DMS53 (cell line): Measurements from ENCODE around the gene LILRA2.
"Not testable (repeated sequence)": the region's sequence is repeated elsewhere in the genome, so short reads cannot be mapped to it uniquely, and the experiment has no call there.

ENCODE experiments used
- DNase-seq: peaks from one replicate; lab custom pipeline; 2025; lab: John Stamatoyannopoulos, UW

LILRA2 gene

GRCh38 chr19:54573330-54573872 lies at the start of gene LILRA2:
LILRA2 (plus strand) TSS chr19:54573790; CDS start chr19:54573879, 89 bp downstream.
- DNase-seq = no peak

DNA sequence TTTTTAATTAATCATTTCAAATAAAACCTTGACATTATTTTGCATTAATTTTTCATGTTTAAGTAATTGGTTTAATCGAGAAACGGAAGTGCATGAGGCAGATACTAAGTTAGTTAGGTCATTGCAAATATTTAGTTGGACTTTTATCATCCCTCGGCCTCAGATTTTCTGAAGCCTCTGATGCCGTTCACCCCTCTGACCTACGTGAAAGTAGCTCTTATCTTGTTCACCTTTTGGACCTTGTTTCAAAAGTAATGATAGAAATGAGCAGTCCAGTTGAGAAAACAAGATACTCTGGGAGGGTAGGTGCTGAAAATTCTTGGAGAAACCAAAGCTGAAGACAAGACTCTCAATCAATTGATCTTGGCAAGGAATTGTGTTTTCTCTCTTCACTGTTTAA lies 48.0 kb upstream of the LILRA2 start:
- no peak for DNase-seq

DNA sequence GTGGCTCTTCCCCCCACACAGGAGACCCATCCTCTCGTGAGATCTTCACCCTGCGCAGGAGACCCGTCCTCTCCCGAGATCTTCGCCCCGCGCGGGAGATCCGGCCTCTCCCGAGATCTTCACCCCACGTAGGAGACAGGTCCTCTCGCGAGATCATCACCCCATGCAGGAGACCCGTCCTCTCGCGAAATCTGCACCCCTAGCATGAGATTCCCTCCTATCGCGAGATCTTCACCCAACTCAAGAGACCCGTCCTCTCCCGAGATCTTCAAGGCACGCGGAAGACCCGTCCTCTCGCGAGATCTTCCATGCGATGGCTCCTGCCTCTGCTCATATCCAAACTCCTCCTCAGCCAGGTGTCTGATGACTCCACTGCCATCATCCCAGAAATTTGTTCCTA lies 46.6 kb upstream of the LILRA2 start:
- DNase-seq = no peak

DNA sequence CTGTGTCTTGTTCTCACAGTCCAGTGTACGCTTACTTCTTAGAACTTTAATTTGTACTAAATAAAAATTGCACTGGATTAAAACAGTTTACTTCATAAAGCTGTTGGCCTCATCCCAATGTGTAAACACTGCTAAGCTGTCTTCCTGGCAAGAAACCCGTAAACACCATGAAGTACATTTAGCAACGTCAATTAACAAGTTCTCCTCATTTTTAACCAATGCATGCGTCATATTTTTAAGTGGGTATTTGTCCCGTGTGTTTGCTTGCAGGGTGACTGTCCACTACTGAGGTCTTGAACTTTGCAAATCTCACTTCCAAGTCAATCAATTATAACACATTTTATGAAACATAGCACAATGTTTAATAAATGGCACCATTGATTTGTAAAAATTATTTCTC lies 42.7 kb upstream of the LILRA2 start:
- no peak for DNase-seq

GRCh38 chr19:54532528-54532927 lies 41.1 kb upstream of the LILRA2 start:
- DNase-seq = no peak

DNA sequence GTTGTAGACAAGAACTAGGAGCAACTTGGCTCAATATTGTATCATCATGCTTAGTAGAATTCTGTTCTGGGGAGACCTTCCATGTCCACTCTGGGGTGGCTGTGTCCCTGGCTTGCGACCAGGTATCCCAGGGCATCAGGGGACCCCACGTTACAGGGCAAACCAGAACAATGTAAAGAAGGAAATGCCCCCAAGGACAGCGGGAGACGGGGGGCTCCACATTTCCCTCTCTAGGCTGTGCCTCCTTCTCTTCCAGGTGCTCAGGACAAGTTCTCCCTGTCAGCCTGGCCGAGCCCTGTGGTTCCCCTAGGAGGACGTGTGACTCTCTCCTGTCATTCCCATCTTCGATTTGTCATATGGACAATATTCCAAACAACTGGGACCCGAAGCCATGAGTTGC lies 40.1 kb upstream of the LILRA2 start:
- DNase-seq = no peak

GRCh38 chr19:54534156-54534555 lies 39.4 kb upstream of the LILRA2 start:
- DNase-seq = no peak

DNA sequence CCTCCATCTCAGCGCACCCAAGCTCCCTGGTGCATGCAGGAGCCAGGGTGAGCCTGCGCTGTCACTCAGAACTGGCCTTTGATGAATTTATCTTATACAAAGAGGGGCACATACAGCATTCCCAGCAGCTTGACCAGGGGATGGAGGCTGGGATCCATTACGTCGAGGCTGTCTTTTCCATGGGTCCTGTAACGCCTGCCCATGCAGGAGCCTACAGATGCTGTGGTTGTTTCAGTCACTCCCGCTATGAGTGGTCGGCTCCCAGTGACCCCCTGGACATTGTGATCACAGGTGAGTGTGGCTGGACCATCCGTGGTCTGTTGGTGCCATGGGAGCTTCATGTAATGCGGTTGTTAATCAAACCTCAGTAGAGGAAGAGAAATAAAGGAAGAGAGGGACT lies 38.0 kb upstream of the LILRA2 start:
- no peak for DNase-seq

DNA sequence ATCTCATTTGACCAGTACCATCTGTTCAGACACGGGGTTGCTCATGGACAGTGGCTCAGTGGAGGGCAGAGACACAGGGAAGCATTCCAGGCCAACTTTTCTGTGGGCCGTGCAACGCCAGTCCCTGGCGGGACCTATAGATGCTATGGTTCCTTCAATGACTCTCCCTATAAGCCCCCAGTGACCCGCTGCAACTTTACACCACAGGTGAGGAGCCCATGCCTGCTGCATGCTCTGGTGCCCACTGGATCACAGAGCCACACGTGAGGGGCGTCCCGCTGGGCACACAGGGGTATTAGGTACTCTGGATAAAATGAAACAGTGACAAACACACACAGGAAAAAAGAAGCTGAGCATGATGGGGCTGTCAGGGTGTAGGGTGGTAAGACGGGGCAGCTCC lies 36.6 kb upstream of the LILRA2 start:
- DNase-seq = no peak

DNA sequence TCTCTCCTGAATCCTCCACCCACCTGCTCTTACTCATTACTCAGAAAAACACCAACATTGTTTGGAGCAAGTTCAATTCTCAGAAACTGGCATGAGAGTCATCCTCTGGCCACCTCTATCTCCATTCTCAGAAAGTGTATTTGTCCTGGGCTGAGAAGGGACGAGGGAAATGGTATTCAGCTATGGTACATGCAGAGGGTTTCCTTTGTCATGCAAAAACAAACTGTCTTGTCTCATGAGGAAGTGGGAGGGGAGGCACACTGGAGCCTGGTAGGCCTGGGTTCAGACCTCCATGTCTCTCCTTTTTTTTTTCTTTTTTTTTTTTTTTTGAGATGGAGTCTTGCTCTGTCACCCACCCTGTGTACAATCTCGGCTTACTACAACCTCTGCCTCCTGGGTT lies 31.9 kb upstream of the LILRA2 start:
- no peak for DNase-seq

DNA sequence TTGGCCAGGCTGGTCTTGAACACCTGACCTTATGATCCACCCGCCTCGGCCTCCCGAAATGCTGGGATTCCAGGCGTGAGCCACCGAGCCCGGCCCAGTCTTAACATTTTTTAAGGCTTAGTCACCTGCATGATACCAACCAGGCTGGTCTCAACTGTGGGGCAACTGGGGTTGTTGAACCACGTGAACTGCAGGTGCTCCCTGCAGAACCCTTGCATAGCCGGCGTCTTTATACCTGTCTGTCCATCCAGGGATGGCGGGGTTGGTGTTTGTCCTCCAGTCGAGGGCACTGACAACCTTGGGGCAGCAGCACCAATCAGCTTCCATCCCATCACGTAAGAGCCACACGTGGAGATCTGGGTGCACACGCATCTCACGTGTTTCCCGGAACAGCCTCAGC lies 24.8 kb upstream of the LILRA2 start:
- no peak for DNase-seq

- DNase-seq = no peak
Measured at GRCh38 chr19:54549224-54549623, 24.4 kb upstream of the LILRA2 start.

GRCh38 chr19:54551293-54551692 lies 22.3 kb upstream of the LILRA2 start:
- DNase-seq = no peak

DNA sequence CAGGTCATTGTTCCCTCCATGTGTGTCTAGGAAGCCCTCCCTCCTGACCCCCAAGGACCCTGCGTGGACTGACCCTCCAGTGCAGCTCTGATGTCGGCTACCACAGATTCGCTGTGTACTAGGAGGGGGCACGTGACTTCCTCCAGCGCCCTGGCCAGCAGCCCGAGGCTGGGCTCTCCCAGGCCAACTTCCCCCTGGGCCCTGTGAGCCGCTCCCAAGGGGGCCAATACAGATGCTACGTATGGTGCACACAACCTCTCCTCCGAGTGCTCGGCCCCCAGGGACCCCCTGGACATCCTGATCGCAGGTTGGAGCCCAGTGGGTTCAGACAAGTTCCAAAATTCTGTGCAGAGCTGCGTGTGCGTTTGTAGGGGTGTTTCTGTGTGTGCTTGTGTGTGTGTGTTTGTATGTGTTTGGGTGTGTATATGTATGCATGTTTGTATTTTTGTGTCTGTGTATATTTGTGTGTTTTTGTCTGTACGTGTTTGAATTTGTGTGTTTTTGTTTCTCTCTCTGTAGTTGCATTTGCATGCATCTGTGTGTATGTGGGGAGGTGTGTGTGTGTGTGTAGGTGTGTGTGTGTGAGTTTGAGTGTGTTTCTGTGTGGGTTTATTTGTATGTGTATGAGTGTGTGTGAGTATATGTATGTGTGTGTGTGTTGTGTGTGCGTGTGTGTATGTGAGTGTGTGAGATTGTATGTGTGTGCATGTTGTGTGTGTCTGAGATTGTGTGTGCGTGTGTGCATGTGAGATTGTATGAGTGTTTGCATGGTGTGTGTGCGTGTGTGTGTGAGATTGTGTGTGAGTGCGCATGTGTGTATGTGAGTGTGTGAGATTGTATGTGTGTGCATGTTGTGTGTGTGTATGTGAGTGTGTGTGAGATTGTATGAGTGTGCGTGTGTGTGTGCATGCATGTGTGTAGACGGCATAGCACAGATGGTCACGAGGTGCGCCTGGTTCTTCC lies 21.4 kb upstream of the LILRA2 start:
- DNase-seq = no peak

DNA sequence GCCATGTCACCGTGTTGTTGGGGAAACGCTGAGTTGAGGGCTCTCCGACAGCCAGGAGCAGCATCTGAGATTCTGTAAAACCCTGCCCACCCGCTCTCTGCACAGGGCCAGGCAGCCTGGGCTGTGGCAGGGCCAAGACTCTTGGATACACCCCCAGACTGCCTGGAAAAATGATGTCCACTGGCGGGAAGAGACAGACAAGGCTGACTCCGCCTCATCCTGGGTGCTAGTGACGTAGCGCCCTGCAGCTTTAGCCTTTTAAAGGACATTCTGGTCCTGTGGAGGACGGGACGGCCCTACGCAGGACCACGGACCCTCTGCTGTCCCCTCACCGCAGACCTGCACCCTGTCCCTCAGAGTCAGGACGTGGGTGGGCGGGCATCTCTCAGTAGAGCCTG lies 20.7 kb upstream of the LILRA2 start:
- no peak for DNase-seq

- no peak for DNase-seq
Measured at GRCh38 chr19:54554006-54554405, 19.6 kb upstream of the LILRA2 start.

DNA sequence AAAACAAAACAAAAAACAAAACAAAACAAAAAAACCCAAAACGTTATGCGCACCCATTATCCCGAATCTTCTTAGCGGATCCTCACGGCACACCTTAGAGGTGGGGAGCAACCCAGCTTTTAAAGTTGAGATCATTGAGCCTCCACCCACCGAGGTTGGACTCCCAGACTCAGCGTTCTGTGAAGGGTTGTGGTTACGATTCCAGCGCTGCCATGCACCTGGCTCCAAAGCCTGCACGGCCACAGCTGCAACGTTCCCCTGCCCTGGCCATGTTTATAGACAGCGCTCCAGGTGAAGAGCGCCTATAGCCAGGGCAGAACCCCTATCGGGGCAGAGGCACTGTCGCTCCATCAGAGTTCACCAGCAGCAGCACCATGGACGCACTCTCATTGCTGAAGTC lies 18.7 kb upstream of the LILRA2 start:
- DNase-seq = no peak

- no peak for DNase-seq
Measured at GRCh38 chr19:54556194-54556593, 17.4 kb upstream of the LILRA2 start.

DNA sequence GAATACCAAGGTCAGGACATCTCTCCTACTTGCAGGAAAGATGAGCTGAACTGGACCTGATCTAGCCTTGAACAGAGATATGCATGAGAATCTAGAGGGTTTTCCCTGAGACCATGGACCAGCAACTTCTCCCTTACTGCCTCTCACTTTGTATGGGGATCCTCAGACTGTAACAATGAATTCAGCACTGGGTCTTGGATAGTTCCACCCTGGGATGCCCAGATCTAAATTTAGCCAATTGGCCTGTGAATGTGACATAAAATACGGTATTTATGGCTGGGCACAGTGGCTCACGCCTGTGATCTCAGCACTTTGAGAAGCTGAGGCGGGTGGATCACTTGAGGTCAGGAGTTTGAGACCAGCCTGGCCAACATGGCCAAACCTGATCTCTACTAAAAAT lies 15.3 kb upstream of the LILRA2 start:
- DNase-seq = no peak

GRCh38 chr19:54560881-54561385 lies 12.7 kb upstream of the LILRA2 start:
- no peak for DNase-seq

DNA sequence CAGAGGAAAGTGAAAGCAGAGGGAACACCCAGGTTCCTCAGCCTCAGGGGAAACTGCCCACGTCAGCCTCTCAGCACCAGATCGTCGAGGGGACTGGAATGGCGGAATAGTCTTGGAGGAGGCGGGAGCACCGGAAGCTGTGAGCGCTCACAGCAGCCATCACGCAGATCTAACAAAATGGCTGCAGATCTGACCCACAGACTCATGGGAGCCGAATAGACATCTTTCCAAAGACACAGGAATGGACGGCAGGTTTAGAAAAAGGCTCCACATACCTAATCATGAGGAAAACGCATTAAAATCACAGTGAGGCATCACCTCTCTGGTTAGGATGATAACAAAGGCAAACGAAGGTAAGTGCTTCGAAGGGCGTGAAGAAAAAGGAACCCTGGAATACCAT lies 11.8 kb upstream of the LILRA2 start:
- peak; percentile 20 for DNase-seq

DNA sequence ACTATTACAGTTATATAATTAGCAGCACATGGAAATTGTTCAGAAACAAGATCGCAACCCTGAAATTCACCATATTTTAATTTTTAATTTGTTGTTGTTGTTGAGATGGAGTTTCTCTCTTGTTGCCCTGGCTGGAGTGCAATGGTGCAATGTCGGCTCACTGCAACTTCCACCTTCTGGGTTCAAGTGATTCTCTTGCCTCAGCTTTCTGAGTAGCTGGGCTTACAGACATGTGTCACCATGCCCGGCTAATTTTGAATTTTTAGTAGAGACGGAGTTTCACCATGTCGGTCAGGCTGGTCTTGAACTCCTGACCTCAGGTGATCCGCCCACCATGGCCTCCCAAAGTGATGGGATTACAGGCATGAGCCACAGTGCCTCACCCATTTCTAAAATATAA lies 10.4 kb upstream of the LILRA2 start:
- not testable (repeated sequence) for DNase-seq

- no peak for DNase-seq
Measured at GRCh38 chr19:54570316-54570715, 3.3 kb upstream of the LILRA2 start.
